SK-N-MC (cell line): ENCODE measurements around the gene PLEK.

ENCODE experiments used
- EZH2 ChIP-seq: fragments of 200-600 bp; sonication (generic); IDR thresholded peaks from one replicate; pipeline ENCODE4 v1.6.1; 2017; ENCODE audit warnings: antibody characterized with exemption
- FOXP2 ChIP-seq: optimal IDR thresholded peaks from 2 replicates; pipeline ENCODE3; 2011; ENCODE audit warnings: mild to moderate bottlenecking, moderate library complexity; ENCODE audit not compliant: insufficient read depth; ENCODE audit errors: extremely low read length, control extremely low read depth
- POLR2AphosphoS5 ChIP-seq: IDR thresholded peaks from 2 replicates; pipeline ENCODE4 v1.6.1; 2012; ENCODE audit warnings: mild to moderate bottlenecking, low read depth, low read length, borderline replicate concordance

DNA sequence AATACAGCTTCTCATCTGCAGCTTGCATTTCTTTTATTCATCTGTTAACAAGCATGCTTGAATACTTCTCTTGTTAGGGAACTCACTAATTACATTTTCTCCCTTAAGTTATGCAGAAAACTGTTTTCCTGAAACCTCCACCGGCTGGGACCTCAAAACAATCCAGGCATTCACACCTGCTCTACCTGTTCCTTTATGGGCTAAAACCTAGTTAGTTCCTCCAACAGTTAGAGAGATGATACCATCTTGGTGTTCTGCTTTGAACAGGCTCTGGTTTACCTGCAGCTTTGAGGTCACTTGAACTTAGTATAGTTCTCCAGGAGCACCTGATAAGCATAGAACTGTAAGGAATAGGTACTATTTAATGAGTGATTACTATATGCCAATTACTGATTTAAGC, 6.1 kb downstream of the PLEK start:
- TF ChIP-seq POLR2AphosphoS5 (no peak), EZH2 (no peak), FOXP2 (no peak)
